Measurements from ENCODE around the gene ZNF18.

DNA sequence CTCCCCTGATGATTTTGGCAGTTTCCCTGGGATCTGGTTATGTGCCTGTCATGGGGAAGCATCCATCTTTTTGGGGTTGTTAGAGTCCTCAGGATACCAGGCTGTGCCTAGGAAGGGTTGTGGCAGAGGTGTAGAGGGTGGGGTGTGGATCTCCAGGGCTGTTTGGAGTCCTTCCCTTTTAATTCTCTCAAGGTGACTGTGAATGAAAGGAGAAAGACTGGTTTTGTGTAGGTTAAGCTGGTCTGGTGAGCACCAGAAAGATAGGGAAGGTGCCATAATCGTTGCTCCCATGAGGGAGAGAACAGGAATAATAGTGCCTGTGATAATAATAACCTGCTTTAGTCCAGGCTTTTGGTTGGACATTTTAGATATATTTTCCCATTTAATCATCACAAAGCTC, 30.4 kb upstream of the ZNF18 start:
- TF ChIP-seq, protein P1, sequence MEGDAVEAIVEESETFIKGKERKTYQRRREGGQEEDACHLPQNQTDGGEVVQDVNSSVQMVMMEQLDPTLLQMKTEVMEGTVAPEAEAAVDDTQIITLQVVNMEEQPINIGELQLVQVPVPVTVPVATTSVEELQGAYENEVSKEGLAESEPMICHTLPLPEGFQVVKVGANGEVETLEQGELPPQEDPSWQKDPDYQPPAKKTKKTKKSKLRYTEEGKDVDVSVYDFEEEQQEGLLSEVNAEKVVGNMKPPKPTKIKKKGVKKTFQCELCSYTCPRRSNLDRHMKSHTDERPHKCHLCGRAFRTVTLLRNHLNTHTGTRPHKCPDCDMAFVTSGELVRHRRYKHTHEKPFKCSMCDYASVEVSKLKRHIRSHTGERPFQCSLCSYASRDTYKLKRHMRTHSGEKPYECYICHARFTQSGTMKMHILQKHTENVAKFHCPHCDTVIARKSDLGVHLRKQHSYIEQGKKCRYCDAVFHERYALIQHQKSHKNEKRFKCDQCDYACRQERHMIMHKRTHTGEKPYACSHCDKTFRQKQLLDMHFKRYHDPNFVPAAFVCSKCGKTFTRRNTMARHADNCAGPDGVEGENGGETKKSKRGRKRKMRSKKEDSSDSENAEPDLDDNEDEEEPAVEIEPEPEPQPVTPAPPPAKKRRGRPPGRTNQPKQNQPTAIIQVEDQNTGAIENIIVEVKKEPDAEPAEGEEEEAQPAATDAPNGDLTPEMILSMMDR (IDR thresholded peaks at IDR 0.05): no peak
- no peak for TF ChIP-seq ZFX (IDR thresholded peaks at IDR 0.05; ENCODE audit: borderline replicate concordance)

Measured in 22Rv1 (cell line).